Adrenal gland (tissue), 12 donors: ENCODE data around the gene KLF15. TPM values are rescaled to one million over a fixed set of nuclear protein-coding genes. Genes with fewer than 3 reads are reported as not detected.

ENCODE experiments used
- DNase-seq, 7 donors: peaks; one replicate each; pipeline ENCODE4 v3.0.0-alpha.2; 2019 to 2020
- H3K27ac ChIP-seq, 5 donors: fragments of 200-600 bp; sonication (generic) in 4 of 5; 1 replicate in 3 of 5; 2 replicates in 2 of 5; pipeline versions ENCODE4 v1.5.1 to v1.8.0; 2016 to 2020; ENCODE audit warnings: mild to moderate bottlenecking in 1 of 5
- H3K27me3 ChIP-seq: fragments of 200-600 bp; 2 replicates; pipeline ENCODE4 v1.8.0; 2021
- H3K36me3 ChIP-seq, 2 donors: fragments of 200-600 bp; replicated peaks in 1 of 2; 1 replicate in 1 of 2; 2 replicates in 1 of 2; pipeline versions ENCODE4 v1.5.1 to v1.8.0; 2018 to 2022
- H3K4me1 ChIP-seq, 2 donors: fragments of 200-600 bp; replicated peaks in 1 of 2; 1 replicate in 1 of 2; 2 replicates in 1 of 2; pipeline versions ENCODE4 v1.5.1 to v1.8.0; 2018 to 2021
- H3K4me3 ChIP-seq, 4 donors: fragments of 200-600 bp; sonication (generic) in 3 of 4; one replicate each; pipeline ENCODE4 v1.5.1; 2016 to 2018
- H3K9me3 ChIP-seq, 3 donors: fragments of 200-600 bp; sonication (generic) in 1 of 3; replicated peaks in 1 of 3; 1 replicate in 2 of 3; 2 replicates in 1 of 3; pipeline versions ENCODE4 v1.5.1 to v1.8.0; 2016 to 2021
- CTCF ChIP-seq, 6 experiments: fragments of 450-650 bp in 4 of 6; fragments of 200-600 bp in 2 of 6; sonication (generic) in 1 of 6; IDR thresholded peaks; 1 replicate in 5 of 6; 2 replicates in 1 of 6; pipeline versions ENCODE4 v1.5.1 to v1.8.0; 2016 to 2021; ENCODE audit warnings: antibody characterized with exemption in 6 of 6, mild to moderate bottlenecking in 2 of 6, moderate library complexity in 1 of 6
- POLR2A ChIP-seq, 2 donors: fragments of 450-650 bp; IDR thresholded peaks; one replicate each; pipeline ENCODE4 v1.6.1; 2017; ENCODE audit warnings: antibody characterized with exemption in 2 of 2, mild to moderate bottlenecking in 2 of 2, moderate library complexity in 1 of 2
- WGBS, 4 donors: extraction: QIAGEN DNeasy Blood & Tissue Kit in 2 of 4; methylation state at CpG; one replicate each; pipeline versions ENCODE4 v1.1.5 to v1.1.7; 2013 to 2017; 5-methylcytosine and 5-hydroxymethylcytosine counted together
- intact Hi-C, 2 donors: fragments of 100-400 bp; cut with DNase I; formaldehyde crosslinking; loops; one replicate each; pipeline versions ENCODE4 v1.14.1 to v1.15.0; 2022 to 2023
- polyA plus RNA-seq, 3 donors: library from polyadenylated mRNA; stranded (reverse); fragments of 200-250 nt in 2 of 3; fragments of 350-450 nt in 1 of 3; fragmentation: Illumina TruSeq in 1 of 3; extraction: RNeasy Lipid Tissue Mini Kit (QIAGEN cat#74804) in 1 of 3; gene quantifications; one replicate each; pipeline ENCODE4 v1.2.3, GENCODE V29; 2013 to 2014
- total RNA-seq, 9 donors: library from RNA; depleted of rRNA in 4 of 9; stranded (reverse); fragments of >200 nt in 4 of 9; fragments of 120-200 nt in 1 of 9; fragmentation: NEBNext Ultra II Directional in 1 of 9; extraction: Animal tissue kit (Norgen Biotek cat#: 25700) in 1 of 9; gene quantifications; one replicate each; pipeline versions ENCODE4 v1.1.0 to v1.2.4, GENCODE V29; 2013 to 2023
- donor health status: healthy with polysubstance abuse.
- donor health status: Bipolar disorder and iron deficiency.
- donor health status: DM: yes; HTN: yes; CAD: no.
- donor health status: DM: no; HTN: no; CAD: no.
- donor health status: DM: no; HTN: no; CAD: no.
- donor health status: DM: yes; HTN: yes; CAD: no.

Gene KLF15
- total and polyA plus RNA-seq, 12 donors: 2.0 to 22.4 (median 11.8) TPM

- H3K4me1 ChIP-seq: peaks cover 5 to 31% of the 10 kb centered on the region in 2 donors
- H3K36me3 ChIP-seq: peaks cover 0 to 13% of the 10 kb centered on the region in 2 donors
- H3K27ac ChIP-seq: peak overlapping the region in 2 of 5 donors; percentile 95 to 98
- no peaks in the 10 kb centered on the region for H3K27me3 ChIP-seq
- 83 to 97% (median 86%) methylated on average over 4 to 8 of the region's 8 CpGs for WGBS, 4 donors
- no peaks in the 10 kb centered on the region for H3K9me3 ChIP-seq
- TF ChIP-seq CTCF (IDR thresholded peaks at IDR 0.05): no peak
- intact Hi-C loops: no loop called here
- peak in 1 of 7 donors; percentile 28 for DNase-seq
- no peak overlapping the region for H3K4me3 ChIP-seq
Observed at GRCh38 chr3:126353694-126354321, 3.4 kb downstream of the KLF15 start.

GRCh38 chr3:126352476-126353454 is 4.4 kb downstream of the KLF15 start:
- WGBS, 4 donors: 87 to 92% (median 91%) methylated on average over 14 to 27 of the region's 27 CpGs
- Histone ChIP-seq H3K9me3 (no peaks in the 10 kb centered on the region), H3K4me3 (no peak overlapping the region), H3K4me1 (peaks cover 5 to 30% of the 10 kb centered on the region in 2 donors), H3K36me3 (peaks cover 0 to 13% of the 10 kb centered on the region in 2 donors), H3K27ac (peak overlapping the region in 1 of 5 donors; percentile 98), H3K27me3 (no peaks in the 10 kb centered on the region)
- TF ChIP-seq CTCF (IDR thresholded peaks at IDR 0.05): no peak
- TF ChIP-seq POLR2A (IDR thresholded peaks at IDR 0.05): no peak
- intact Hi-C loops: no loop called here
- peak in 4 of 7 donors; percentile 9 to 50 (median 22) for DNase-seq

- H3K27me3 ChIP-seq: no peaks in the 10 kb centered on the region
- H3K9me3 ChIP-seq: no peaks in the 10 kb centered on the region
- TF ChIP-seq POLR2A (IDR thresholded peaks at IDR 0.05) (no peak), CTCF (IDR thresholded peaks at IDR 0.05) (no peak)
- H3K36me3 ChIP-seq: peaks cover 0 to 13% of the 10 kb centered on the region in 2 donors
- H3K27ac ChIP-seq: no peak overlapping the region
- WGBS, 4 donors: 77 to 92% (median 88%) methylated on average over 12 to 18 of the region's 18 CpGs
- H3K4me1 ChIP-seq: peaks cover 5 to 28% of the 10 kb centered on the region in 2 donors
- intact Hi-C loops: no loop called here
- H3K4me3 ChIP-seq: no peak overlapping the region
- DNase-seq: peak in 5 of 7 donors; percentile 6 to 48 (median 18)
Observed at GRCh38 chr3:126351771-126352475, 5.3 kb downstream of the KLF15 start.
